Omental fat pad (tissue), 4 donors: ENCODE measurements around the gene AMBRA1. TPM values are rescaled to one million over a fixed set of nuclear protein-coding genes. Genes with fewer than 3 reads are reported as not detected.

Experiments used
- ATAC-seq: fragments of 150-250 bp; one replicate; pipeline ENCODE4 v1.9.1; 2016; ENCODE audit warnings: mild to moderate bottlenecking, moderate library complexity; ENCODE audit not compliant: low FRiP score
- DNase-seq: peaks from one replicate; pipeline ENCODE4 v3.0.0-alpha.2; 2019; ENCODE audit warnings: low spot score
- CTCF ChIP-seq, 3 donors: fragments of 450-650 bp; IDR thresholded peaks; one replicate each; pipeline ENCODE4 v1.5.1; 2016 to 2017; ENCODE audit warnings: antibody characterized with exemption in 3 of 3, mild to moderate bottlenecking in 3 of 3, moderate library complexity in 2 of 3
- total RNA-seq, 4 donors: library from RNA; depleted of rRNA; stranded (reverse); fragments of >200 nt; gene quantifications; one replicate each; pipeline ENCODE4 v1.1.0, GENCODE V29; 2016

AMBRA1 gene
- total RNA-seq, 4 donors from 2014 or later = 19.2 to 41.0 (median 23.5) TPM

DNA sequence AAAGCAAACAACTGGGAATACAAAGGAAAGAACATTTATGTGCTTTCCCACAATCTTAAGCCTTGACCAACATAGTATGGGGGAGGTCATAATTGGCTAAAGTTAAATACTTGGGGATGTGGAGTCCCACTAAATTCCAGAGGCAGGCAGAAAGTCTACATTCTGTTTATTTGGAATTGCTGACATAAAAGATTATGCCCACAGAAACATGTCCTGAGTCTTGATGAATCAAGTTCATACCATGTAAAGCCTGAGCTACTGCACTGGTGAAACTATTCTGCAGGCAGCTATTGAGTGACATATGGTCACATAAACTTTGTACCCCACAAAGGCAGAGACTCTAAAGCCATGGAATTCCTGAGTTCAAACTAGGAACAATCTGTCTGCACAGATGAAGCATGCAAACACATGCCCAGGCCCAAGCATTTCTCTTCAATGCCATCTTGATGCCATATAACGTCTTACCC is 132.3 kb downstream of the AMBRA1 start:
- no peak for TF ChIP-seq CTCF (IDR thresholded peaks at IDR 0.05)
- DNase-seq = no peak
- no peak for ATAC-seq

DNA sequence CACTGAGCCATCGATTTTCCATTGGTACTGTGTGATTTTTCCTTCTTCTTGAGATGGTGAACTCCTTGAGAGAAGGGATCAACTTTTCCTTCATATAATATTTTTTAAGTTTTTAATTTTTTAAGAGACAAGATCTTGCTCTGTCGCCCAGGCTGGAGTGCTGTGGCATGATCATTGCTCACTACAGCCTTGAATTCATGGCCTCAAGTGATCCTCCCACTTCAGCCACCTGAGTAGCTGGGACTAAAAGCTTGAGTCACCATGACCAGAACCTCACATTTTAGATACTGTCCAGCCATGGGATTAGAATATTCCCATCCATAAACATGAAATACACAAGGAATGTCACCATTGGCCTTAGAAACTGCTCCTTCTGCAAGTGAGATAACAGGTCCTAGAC is 135.3 kb downstream of the AMBRA1 start:
- ATAC-seq = no peak

GRCh38 chr11:46457659-46458424 is 136.0 kb downstream of the AMBRA1 start:
- no peak for DNase-seq
- no peak for ATAC-seq
- TF ChIP-seq CTCF (IDR thresholded peaks at IDR 0.05) = no peak

More for the DNA sequence above, 135.3 kb downstream of the AMBRA1 start:
- no peak for TF ChIP-seq CTCF (IDR thresholded peaks at IDR 0.05)
- DNase-seq = no peak

GRCh38 chr11:46457021-46457420 is 136.8 kb downstream of the AMBRA1 start:
- TF ChIP-seq CTCF (IDR thresholded peaks at IDR 0.05) = no peak
- ATAC-seq = no peak
- no peak for DNase-seq

DNA sequence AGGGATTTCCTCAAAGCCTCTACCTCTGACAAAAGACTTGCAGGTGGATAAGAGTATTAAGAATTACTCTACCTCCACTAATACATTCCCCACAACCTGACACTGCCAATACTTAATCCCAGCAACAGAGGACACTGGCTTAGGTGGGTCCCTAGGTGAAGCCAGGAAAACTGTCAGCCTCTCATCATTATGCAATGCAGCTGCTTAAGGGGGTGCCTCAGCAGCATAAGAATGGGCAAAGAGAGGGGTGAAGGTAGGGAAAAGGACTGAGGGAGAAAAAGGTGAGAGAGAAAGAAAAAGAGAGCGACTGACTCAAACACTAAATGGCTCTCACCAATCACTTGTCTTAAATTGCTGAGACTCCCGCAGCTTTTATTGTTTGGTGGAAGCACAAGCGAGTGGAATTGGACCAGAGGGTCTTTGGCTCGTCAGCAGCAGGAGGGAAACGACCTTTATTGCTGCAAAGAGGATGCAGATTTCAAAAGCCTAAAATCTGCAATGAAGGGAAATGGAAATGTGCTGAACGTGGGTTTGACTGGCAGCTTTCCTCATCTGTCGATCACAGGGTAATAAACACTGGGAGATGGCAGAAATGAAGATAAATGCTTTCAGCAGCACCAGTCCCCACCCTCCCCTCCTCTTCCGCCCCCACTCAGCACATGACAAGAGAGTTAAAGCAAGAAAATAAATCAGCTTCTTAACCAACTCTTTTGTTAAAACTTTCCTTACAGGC is 137.4 kb downstream of the AMBRA1 start:
- DNase-seq (no peak), ATAC-seq (no peak)
- TF ChIP-seq CTCF (IDR thresholded peaks at IDR 0.05) = no peak

DNA sequence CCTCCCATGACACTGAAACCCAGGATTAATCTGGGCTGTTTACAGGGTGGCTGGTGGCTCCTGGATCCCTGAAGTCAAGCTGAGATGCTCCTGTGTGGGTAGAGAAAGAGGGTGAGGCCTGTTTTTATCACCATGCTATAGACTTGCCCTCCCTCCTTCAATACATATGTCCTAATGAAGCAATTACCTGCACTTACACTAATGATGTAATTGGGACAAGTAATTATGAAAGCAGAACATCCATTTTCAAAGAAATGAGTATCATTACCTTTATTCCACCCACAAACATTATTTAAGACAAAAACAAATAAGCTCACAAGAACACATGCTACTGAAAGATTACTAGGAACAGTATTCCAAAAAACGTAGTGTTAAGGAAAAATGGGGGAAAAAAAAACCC is 138.0 kb downstream of the AMBRA1 start:
- no peak for TF ChIP-seq CTCF (IDR thresholded peaks at IDR 0.05)
- no peak for ATAC-seq
- no peak for DNase-seq
